ENCODE measurements around the gene SLC22A23.

GRCh38 chr6:3301506-3301905 lies 155.3 kb downstream of the SLC22A23 start:
- TF ChIP-seq CTCF (IDR thresholded peaks at IDR 0.05; ENCODE audit: low read depth, low read length) (no peak), EZH2phosphoT487 (IDR thresholded peaks at IDR 0.05; ENCODE audit: low read depth) (no peak)

Data from OCI-LY3 (cell line).